OCI-LY7 (cell line): ENCODE data around the gene RHO.

Experiments
- EZH2phosphoT487 ChIP-seq: fragments of 200-600 bp; sonication (generic); IDR thresholded peaks from 2 replicates; pipeline ENCODE4 v1.6.1; 2018; ENCODE audit warnings: low read depth, borderline replicate concordance, mild to moderate bottlenecking, mixed run types, antibody characterized with exemption, low read length, moderate library complexity, mixed read lengths
- TF ChIP-seq, protein P1 (sequence below): fragments of 200-600 bp; sonication (generic); conservative IDR thresholded peaks from 2 replicates; pipeline ENCODE4 v1.5.1; 2014; ENCODE audit warnings: mild to moderate bottlenecking, antibody characterized with exemption, low read length, moderate library complexity, mixed read lengths

GRCh38 chr3:129582799-129583198 lies 54.4 kb downstream of the RHO start:
- TF ChIP-seq, protein P1, sequence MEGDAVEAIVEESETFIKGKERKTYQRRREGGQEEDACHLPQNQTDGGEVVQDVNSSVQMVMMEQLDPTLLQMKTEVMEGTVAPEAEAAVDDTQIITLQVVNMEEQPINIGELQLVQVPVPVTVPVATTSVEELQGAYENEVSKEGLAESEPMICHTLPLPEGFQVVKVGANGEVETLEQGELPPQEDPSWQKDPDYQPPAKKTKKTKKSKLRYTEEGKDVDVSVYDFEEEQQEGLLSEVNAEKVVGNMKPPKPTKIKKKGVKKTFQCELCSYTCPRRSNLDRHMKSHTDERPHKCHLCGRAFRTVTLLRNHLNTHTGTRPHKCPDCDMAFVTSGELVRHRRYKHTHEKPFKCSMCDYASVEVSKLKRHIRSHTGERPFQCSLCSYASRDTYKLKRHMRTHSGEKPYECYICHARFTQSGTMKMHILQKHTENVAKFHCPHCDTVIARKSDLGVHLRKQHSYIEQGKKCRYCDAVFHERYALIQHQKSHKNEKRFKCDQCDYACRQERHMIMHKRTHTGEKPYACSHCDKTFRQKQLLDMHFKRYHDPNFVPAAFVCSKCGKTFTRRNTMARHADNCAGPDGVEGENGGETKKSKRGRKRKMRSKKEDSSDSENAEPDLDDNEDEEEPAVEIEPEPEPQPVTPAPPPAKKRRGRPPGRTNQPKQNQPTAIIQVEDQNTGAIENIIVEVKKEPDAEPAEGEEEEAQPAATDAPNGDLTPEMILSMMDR = no peak
- no peak for TF ChIP-seq EZH2phosphoT487
